Right lobe of liver (tissue), 6 donors: ENCODE results near the gene FKBP1A. TPM values are rescaled to one million over a fixed set of nuclear protein-coding genes. Genes with fewer than 3 reads are reported as not detected.
A peak's percentile ranks its signal among the peaks of the same experiment; 100 is the strongest.

Experiments
- ATAC-seq, 4 donors: fragments of 200-7000 bp; cut with Tn5 transposase; one replicate each; pipeline ENCODE4 v1.9.1; 2020; ENCODE audit warnings: mild to moderate bottlenecking in 4 of 4, moderate library complexity in 4 of 4
- DNase-seq, 3 donors: peaks; one replicate each; pipeline ENCODE4 v3.0.0-alpha.2; 2020
- H3K27ac ChIP-seq, 3 donors: fragments of 200-600 bp; one replicate each; pipeline ENCODE4 v1.8.0; 2022
- H3K27me3 ChIP-seq, 2 donors: fragments of 200-600 bp; one replicate each; pipeline ENCODE4 v1.8.0; 2022
- H3K36me3 ChIP-seq, 4 donors: fragments of 200-600 bp; sonication (generic) in 1 of 4; one replicate each; pipeline versions ENCODE4 v1.5.1 to v1.8.0; 2017 to 2022; ENCODE audit warnings: control low read depth in 1 of 4
- H3K4me1 ChIP-seq, 4 donors: fragments of 200-600 bp; sonication (generic) in 1 of 4; one replicate each; pipeline versions ENCODE4 v1.5.1 to v1.8.0; 2017 to 2022; ENCODE audit warnings: control low read depth in 1 of 4
- H3K4me3 ChIP-seq, 3 donors: fragments of 200-600 bp; one replicate each; pipeline ENCODE4 v1.8.0; 2022
- H3K9me3 ChIP-seq, 4 donors: fragments of 200-600 bp; sonication (generic) in 1 of 4; one replicate each; pipeline versions ENCODE4 v1.5.1 to v1.8.0; 2017 to 2022; ENCODE audit warnings: control low read depth in 1 of 4
- POLR2A ChIP-seq: fragments of 450-650 bp; IDR thresholded peaks from one replicate; pipeline ENCODE4 v1.6.1; 2017; ENCODE audit warnings: antibody characterized with exemption, mild to moderate bottlenecking
- WGBS: methylation state at CpG from one replicate; pipeline ENCODE4 v1.1.6; 2018; ENCODE audit warnings: low coverage, low lambda C conversion rate; ENCODE audit not compliant: insufficient coverage; ENCODE audit errors: missing lambda C conversion rate; 5-methylcytosine and 5-hydroxymethylcytosine counted together
- intact Hi-C, 2 donors: fragments of 100-400 bp; cut with DNase I; formaldehyde crosslinking; loops; one replicate each; pipeline versions ENCODE4 v1.11.2 to v1.14.1; 2022
- total RNA-seq, 6 experiments: library from RNA; depleted of rRNA in 2 of 6; stranded (reverse); fragments of >200 nt in 2 of 6; fragmentation: NEBNext Ultra II Directional in 3 of 6; extraction: Animal tissue kit (Norgen Biotek cat#: 25700) in 3 of 6; gene quantifications; one replicate each; pipeline versions ENCODE4 v1.1.0 to v1.2.4, GENCODE V29; 2016 to 2023
- TF ChIP-seq, protein P1 (sequence below), 4 donors: fragments of 200-600 bp in 3 of 4; fragments of 450-650 bp in 1 of 4; IDR thresholded peaks; one replicate each; pipeline versions ENCODE4 v1.5.1 to v1.8.0; 2016 to 2022; ENCODE audit warnings: antibody characterized with exemption in 4 of 4, mild to moderate bottlenecking in 2 of 4
- donor health status: DM: no; HTN: yes; CAD: no.
- donor health status: DM: no; HTN: no; CAD: no.
- donor health status: DM: no; HTN: no; CAD: no.
- donor health status: DM: no; HTN: yes; CAD: no.
- donor health status: DM: no; HTN: yes; CAD: no.

The FKBP1A gene
- total RNA-seq, 6 experiments from 2014 or later, result 56.9 to 86.9 (median 63.4) TPM

DNA sequence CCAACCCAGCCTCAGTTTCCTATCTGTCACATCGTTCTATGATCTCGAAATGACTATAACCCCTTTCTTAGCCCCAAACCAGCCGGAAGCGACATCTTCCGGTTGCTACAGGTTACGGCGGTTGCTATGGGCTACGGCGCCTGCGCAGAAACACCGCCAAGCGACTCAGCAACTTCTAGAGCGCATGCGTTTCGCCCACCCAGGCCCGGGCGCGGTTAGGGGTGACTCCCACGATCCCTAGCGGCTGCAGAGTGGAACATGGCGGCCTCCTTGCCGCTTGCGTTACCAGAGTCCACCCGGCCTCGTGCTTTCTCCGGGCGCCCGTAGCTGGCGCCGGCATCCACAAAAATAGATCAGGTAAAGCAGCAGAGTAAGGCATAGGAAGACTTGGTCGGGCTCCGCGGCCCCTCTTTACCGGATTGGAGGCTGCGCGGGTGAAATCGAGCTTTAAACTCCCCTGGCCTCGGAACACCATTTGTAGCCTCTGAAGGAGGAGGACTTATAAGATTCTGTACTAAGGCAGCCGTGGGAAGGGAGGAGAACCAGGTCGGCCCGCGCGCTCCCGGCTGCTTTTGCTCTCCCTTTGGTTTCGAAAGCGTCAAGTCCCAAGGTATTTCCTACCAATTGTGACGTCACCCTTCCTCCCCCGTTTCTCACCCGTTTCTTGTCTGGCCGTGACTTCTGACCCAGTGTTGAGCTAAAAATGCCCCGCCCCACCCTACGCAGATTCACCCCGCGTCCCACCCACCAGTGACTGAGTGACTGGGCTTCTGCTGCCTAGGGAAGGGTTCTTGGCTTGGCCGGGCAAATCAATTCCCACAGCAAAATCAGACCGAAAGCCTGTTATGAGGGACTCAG lies 67.5 kb downstream of the FKBP1A start:
- no peaks in the 10 kb centered on the region for H3K9me3 ChIP-seq
- no peaks in the 10 kb centered on the region for H3K27me3 ChIP-seq
- peak; percentile 97 to 98 (median 98) for DNase-seq
- no peaks in the 10 kb centered on the region for H3K36me3 ChIP-seq
- peak overlapping the region; percentile 98 to 100 (median 99) for H3K27ac ChIP-seq
- TF ChIP-seq POLR2A, result peak; percentile 98
- TF ChIP-seq, protein P1, sequence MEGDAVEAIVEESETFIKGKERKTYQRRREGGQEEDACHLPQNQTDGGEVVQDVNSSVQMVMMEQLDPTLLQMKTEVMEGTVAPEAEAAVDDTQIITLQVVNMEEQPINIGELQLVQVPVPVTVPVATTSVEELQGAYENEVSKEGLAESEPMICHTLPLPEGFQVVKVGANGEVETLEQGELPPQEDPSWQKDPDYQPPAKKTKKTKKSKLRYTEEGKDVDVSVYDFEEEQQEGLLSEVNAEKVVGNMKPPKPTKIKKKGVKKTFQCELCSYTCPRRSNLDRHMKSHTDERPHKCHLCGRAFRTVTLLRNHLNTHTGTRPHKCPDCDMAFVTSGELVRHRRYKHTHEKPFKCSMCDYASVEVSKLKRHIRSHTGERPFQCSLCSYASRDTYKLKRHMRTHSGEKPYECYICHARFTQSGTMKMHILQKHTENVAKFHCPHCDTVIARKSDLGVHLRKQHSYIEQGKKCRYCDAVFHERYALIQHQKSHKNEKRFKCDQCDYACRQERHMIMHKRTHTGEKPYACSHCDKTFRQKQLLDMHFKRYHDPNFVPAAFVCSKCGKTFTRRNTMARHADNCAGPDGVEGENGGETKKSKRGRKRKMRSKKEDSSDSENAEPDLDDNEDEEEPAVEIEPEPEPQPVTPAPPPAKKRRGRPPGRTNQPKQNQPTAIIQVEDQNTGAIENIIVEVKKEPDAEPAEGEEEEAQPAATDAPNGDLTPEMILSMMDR (IDR thresholded peaks at IDR 0.05), result peak in 1 of 4 donors; percentile 20
- peak; percentile 76 to 90 (median 87) for ATAC-seq
- under 1% methylated on average over 31 of the region's 56 CpGs for WGBS
- intact Hi-C loops, result loop anchor here (5.0 to 10.0 kb wide), 2 partner anchors 59 to 67 kb away; partner anchors contain the start of gene FKBP1A (in 1 of the 2)
- peaks cover 0 to 44% (median 24%) of the 10 kb centered on the region in 4 donors for H3K4me1 ChIP-seq
- peak overlapping the region; percentile 66 to 86 (median 74) for H3K4me3 ChIP-seq

DNA sequence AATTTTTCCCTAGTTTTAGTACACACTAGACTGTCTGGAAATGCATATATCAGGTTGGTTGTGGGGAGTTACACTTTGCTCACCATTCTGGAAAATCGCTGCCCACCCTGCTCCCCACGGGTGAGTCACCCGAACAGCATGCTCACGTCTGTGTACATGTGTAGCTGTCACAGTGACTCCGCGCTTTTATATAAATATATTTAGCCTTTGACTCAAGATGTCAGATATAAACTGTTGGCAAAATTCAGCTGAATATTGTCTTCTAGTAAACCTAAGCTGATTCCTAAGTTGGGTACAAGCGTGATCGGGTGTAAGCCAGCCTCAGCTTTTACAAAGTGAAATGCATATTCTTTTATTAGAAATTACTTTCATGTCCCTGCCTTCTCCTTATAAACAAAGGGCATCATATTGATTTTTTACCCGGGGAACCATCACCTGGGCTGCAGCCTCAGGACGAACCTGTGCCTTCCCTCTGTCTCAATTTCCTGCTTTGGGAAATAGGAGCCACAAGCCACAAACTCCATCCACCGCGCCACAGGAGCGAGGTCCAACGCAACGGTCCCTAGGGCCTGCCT lies 68.2 kb downstream of the FKBP1A start:
- Histone ChIP-seq H3K9me3 (no peaks in the 10 kb centered on the region), H3K27me3 (no peaks in the 10 kb centered on the region), H3K4me3 (peak overlapping the region; percentile 66 to 86 (median 74)), H3K27ac (peak overlapping the region; percentile 98 to 100 (median 99)), H3K36me3 (no peaks in the 10 kb centered on the region), H3K4me1 (peaks cover 0 to 40% (median 21%) of the 10 kb centered on the region in 4 donors)
- intact Hi-C loops, result loop anchor here (5.0 to 10.0 kb wide), 2 partner anchors 60 to 68 kb away; partner anchors contain the start of gene FKBP1A (in 1 of the 2)
- no peak for ATAC-seq
- TF ChIP-seq POLR2A, result no peak
- TF ChIP-seq, protein P1 (IDR thresholded peaks at IDR 0.05), result no peak
- WGBS, result 34% methylated on average over 15 of the region's 15 CpGs
- DNase-seq, result peak in 1 of 3 donors; percentile 43

DNA sequence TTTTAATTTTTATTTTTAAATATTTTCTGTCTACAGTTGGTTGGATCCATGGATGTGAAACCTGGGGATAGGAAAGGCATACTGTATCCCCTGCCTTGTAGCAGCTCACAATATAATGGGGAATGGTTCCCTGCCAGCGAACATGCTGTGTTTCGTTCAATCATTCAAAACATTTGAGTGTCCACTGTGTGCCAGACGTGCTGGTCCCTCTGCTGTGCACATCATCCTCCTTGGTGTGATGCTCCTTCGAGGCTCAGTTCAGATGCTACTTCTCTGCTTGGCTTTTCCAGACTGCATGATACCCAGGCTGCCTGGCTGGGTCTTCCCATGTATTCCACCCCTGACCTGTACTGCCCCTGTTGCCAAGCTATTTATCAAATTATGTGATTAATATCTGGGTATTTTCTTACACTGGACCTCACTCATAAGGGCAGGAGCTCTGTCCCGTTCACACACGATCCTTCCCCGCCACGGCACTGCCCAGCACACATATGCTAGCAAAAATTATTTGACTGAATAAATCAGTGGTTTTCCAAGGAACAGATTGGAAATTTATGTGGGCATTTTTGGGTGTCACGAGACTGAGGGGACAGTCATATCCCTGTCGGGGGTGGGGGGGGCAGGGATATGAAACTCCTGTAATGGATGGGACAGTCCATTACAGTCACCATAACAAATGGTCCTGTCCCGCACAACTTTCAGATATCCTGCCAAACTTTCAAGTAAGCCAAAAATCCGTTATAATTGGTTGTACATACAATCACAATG lies 68.8 kb downstream of the FKBP1A start:
- Histone ChIP-seq H3K27ac (peak overlapping the region in 1 of 3 donors; percentile 62), H3K36me3 (no peaks in the 10 kb centered on the region), H3K9me3 (no peaks in the 10 kb centered on the region), H3K4me3 (no peak overlapping the region), H3K4me1 (peaks cover 0 to 34% (median 18%) of the 10 kb centered on the region in 4 donors), H3K27me3 (no peaks in the 10 kb centered on the region)
- DNase-seq (peak in 1 of 3 donors; percentile 35), ATAC-seq (no peak)
- intact Hi-C loops, result loop anchor here in 1 of 2 donors (10.0 kb wide), 1 partner anchor 61 kb away; no protein-coding TSS in a partner anchor
- TF ChIP-seq, protein P1 (IDR thresholded peaks at IDR 0.05), result no peak
- no peak for TF ChIP-seq POLR2A
- WGBS, result 72% methylated on average over 10 of the region's 12 CpGs

DNA sequence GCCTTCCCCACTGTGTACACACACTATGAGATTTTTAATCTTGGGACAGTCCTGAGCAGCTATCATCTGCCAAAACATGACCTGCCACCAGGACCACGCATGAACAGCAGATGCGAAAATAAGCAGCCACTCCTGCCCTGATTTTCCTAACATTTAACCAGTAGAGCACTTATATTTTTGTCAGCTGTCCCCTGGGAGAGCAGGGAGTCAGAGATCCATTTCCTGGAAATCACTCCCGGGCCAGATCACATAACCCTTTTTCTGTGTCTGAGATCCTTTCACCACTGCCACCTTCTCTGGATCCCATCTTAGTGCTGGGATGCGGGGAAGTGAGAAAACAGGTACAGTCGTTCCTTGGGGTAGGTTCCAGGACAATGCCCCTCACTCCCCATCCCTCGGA lies 69.6 kb downstream of the FKBP1A start:
- H3K27me3 ChIP-seq, result no peaks in the 10 kb centered on the region
- ATAC-seq (no peak), DNase-seq (peak in 1 of 3 donors; percentile 28)
- intact Hi-C loops, result loop anchor here in 1 of 2 donors (10.0 kb wide), 1 partner anchor 62 kb away; no protein-coding TSS in a partner anchor
- no peaks in the 10 kb centered on the region for H3K36me3 ChIP-seq
- 70% methylated on average over 5 of the region's 6 CpGs for WGBS
- H3K4me3 ChIP-seq, result no peak overlapping the region
- peaks cover 0 to 26% (median 15%) of the 10 kb centered on the region in 4 donors for H3K4me1 ChIP-seq
- H3K27ac ChIP-seq, result peak overlapping the region; percentile 11 to 62 (median 47)
- no peaks in the 10 kb centered on the region for H3K9me3 ChIP-seq
- TF ChIP-seq POLR2A, result no peak
- TF ChIP-seq, protein P1 (IDR thresholded peaks at IDR 0.05), result no peak
